Measurements from ENCODE around the gene FNDC11.

Gene FNDC11

DNA sequence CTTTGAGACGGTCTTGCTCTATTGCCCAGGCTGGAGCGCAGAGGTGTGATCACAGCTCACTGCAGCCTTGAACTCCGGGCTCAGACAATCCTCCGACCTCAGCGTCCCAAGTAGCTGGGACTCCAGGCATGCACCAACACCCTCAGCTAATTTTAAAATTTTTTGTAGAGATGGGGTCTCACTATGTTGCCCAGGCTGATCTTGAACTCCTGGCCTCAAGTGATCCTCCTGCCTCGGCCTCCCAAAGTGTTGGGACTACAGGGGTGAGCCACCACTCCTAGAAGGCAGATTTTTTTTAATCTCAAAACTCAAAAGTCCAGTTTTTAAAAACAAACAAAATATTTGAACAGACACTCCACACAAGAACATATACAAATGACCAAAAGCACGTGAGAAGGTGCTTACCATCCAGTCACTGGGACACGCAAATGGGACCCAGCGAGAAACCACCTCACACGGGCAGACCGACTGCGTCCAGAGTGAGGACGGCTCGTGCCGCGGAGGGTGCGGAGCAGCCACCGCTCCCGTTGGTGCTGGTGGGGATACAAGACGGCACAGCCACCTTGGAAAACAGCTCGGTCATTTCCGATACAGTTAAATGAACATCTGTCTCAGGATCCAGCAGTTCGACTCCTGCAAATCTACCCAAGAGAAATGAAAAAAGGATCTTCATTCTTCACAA is 28.6 kb downstream of the FNDC11 start:
- no peak for DNase-seq

DNA sequence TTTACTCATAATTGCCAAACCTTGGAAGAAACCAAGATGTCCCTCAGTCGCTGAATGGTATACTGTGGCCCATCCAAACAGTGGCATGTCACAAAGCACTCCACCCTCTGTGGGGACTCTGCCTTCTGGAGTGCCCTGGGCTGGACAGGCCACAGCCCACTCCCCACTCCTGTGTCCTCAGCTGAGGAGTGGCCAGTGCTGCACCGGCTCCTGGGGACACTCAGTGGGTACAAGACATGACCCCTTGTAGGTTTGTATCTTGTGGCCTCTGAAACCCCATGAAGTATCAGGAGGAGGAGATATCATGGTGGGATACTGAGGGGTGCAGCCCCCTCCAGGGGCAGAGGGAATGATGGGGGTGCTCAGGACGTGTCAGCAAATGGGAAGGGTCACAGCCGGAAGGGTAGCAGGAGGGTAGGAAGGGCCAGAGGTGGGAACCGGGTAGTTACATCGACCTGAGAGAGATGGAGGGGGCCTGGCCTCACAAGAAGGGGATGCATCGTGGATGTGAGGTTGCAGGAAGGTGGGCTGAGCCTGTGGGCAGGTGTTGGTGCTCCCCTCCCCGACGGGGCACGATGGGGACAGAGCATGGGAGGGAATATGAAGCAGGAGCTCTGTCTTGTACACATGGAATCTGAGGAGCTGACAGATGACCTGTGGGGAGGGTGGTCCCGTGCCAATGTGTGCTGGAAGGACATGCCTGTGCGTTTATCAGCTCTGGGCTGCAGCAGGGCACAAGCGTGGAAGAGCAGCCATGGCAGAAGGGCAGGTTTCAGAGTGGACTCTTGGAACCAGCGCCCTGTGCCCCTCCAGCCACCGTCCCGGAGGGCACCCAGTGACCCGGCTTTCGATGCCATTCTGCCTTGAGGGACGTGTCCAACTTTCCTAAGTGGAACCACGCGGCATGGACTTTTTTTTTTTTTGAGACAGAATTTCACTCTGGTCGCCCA is 31.9 kb downstream of the FNDC11 start:
- DNase-seq = no peak

DNA sequence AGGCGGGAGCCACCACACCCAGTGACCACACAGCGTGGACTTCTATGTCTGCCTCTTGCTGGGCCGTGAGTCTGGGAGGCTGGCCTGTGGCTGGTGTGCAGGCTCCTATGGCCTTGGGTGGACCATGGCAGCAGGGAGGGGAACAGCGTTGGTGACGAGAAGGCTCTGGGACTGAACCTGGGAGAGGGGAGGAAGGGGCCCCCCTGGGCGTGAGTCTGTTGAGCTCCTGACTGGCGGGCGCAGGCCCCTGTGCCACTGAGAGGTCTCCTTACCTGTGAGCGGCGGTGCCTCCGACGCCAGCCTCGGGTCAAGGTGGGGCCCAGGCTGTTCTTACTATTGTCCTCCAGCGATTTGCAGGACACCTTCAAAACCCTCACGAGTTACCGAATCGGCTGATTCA is 32.8 kb downstream of the FNDC11 start:
- no peak for DNase-seq

DNA sequence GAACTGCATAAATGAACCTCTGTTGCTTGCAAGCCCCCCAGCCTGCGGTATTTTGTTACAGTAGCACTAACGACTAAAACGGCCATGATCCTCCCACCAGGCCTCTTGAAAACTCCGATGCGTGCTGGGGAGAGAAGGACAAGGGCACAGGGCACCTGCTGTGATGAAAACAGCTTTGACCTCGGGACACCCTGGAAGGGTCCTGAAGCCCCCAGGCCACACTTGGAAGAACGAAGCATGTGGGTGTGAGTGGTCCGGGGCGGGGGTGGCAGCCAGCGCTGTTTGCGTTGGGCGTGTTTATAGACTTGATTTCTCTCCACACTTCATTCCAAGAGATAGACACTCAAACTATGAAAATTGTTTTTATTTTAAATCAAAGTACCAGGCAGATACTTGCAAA is 33.3 kb downstream of the FNDC11 start:
- DNase-seq = no peak

DNA sequence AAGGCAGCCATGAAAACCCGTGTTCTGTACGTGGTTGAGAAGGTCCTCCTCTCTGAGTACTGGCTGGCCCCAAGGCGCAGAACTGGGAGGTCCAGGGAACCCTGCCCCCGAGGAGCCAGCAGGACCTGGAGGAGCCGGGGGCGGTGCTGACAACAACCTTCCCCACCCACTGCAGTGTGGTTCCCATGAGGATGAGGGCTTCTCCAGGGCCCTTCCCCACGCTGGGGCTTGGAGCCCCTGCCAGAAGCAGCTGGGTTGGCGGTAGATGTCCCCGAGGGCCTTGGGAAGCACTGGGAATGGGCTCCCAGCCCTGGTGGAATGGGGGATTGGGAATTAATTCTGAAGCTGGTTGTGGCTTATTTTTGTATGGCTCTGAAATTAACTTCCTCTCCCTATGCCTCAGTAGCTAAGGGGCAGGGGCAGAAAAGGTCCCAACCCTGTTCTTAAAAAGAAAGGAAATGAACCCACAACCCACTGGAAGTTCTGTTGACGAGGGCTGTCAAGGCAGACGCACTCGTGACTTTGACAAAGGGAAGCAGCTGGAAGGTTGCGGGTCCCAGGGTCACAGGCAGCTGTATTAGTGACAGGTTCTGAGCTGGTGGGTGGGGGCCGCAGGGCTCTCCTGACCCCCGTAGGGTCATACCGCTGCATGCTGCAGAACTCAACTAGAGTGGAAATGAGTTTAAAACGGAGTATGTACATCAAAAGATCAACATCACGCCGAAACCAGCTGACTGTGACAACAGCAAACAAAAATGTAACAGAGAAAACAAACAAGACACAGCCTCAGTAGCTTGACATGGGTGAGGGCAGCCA is 34.0 kb downstream of the FNDC11 start:
- no peak for DNase-seq

DNA sequence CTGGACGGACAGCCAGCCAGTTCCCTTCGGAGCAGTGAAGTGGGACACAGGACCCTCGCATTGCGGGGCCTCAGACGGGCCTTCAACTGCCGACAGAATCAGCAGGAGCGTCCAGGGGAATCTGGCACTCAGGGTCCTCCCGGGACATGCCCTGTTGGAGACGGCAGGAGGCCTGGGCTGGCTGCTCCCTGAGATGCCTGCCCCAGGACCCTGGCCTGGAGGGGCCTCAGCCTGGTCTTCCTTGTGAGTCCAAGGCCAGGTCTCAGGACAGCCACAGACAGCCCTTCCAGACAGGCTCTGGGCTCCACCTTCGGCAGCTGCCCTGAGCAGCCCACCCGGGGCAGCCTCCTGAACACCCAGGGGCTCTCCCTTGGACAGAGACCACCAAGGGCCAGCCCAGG is 34.7 kb downstream of the FNDC11 start:
- no peak for DNase-seq

DNA sequence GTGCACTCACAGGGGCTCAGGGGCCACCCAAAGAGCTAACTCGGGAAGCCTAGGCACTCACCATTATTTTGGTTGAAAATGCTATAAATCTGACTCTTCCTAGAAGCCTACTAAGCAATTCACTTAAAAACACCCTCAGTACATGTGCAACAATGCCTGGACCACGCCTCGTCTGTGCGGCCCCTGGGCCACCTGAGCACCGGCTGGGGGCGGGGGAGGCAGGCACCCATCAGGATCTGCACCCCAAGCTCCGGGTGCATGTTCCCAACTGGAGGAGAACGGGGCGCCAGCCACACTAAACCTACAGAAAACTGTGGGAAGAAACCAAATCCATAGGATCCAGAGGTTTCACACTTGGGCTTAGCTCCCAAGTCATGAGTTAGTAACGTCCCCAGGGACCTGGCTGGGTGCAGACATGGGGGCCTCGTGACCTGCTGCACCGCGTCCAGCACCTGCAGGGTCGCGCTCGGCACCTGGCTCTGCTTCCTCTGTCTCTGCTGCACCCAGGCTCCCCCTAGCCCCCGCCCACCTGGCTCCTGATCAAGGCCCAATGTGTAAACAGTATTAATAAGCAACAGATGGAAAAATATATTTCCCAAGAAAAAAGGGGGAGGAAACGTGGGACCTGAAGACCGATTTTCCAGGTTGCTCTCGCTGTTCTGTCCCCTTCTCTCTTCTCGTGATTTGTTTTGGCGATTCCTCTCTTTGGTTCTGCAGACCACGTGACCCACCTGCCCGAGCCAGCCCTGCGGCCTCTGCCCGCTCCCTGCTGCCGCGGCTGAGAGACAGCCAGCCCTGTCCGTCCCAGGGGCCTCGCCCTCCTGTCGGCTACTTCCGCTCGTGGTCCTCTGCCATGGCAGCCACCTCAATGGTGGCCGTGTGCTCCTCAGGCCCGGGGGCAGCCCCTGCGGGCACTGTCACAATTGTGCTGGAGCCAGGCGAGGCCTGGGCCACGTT is 35.6 kb downstream of the FNDC11 start:
- no peak for DNase-seq

DNA sequence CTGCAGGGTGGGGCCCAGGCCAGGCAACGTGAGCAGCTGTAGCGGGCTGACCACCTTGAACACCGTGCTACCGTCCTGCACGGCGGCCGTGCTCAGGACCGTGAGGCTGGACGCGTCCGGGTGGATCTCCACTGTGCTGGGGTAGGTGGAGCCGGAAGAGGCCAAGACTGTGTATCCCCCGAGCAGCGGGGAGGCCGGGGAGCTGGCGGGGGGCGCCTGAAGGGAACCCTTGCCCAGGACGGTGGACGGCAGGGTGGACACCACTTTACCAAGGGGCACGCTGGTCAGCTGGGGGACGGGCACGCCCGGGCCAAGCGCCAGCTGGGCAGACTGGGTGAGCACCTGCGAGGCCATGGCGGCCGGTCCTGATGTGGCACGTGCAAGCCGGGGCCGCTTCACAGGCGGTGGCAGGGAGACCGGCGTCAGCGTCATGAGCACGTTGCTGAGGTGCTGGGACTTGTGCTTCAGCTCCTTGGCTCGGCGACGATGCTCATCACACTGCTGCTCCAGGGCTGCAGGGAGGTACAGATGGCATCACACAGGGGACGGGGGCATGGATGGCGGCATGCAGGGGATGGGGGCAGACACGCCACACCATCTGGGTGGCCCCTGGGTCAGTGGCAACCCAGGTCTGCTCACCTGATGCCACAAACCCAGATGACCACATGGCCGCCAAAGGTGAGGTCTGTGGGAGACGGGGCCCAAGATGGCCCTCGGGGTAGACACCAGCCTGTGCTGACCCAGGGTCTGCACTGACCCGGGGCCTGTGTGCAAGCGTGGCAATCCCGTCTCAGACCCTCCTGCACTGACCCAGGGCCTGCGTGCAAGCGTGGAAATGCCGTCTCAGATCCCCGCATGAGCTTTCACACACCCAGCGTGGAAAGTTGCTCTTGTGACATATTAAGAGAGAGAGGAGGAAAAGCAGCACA is 36.5 kb downstream of the FNDC11 start:
- DNase-seq = no peak

DNA sequence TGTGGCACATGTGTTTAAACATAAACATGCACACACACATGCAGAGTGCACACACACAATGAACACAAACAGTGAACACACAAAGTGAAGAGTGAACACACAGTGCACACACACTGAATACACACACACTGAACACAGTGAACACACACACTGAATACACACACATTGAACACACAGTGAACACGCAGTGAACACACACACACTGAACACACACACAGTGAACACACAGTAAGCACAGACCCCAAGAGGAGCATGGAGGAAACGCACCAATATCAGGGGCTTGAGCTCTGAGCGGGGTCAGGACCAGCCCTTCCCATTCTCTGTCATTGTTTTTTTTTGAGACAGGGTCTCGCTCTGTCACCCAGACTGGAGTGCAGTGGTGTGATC is 37.2 kb downstream of the FNDC11 start:
- DNase-seq = no peak

DNA sequence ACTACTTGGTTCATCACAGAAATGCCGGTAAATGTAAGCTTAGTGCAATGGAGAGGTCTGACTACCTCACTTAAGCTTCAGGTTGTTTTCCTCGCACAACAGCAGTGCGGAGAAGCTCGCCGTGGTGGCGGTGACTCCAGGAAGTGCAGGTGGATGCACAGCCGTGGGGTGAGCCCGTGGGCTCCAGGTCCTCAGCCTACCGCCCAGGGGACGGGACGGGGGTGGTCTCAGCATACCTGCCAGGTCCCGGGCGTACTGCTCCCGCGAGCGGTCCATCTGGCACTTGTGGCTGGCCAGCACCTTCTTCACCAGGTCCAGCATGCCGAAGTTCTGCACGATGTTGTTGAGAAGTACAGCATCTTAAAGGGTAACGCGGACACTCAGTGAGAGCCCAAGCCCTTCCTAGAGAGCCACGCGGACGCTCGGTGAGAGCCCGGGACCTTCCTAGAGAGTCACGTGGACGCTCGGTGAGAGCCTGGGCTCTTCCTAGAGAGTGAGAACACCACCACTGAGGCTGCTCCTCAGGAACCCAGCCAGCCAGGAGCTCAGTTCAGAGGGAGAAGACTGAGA is 37.9 kb downstream of the FNDC11 start:
- no peak for DNase-seq

DNA sequence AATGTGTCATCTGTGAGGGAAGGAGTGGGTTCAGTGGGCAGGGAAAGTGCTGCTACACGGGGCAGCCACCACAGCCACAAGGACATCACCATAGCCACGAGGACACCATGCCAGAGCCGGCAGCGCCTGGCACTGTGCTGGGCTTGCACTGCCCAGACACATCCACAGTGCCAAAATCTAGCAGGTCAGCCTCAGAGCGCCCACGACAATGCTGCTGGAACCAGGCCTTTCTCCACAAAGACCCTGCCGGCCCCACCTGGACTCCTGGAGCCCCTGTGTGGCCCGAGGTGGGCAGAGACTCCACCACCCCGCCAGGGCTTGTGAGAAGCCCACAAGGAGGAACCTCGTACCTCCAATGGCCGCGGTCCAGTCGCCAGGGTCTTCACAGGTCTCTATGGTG is 38.7 kb downstream of the FNDC11 start:
- DNase-seq = no peak

DNA sequence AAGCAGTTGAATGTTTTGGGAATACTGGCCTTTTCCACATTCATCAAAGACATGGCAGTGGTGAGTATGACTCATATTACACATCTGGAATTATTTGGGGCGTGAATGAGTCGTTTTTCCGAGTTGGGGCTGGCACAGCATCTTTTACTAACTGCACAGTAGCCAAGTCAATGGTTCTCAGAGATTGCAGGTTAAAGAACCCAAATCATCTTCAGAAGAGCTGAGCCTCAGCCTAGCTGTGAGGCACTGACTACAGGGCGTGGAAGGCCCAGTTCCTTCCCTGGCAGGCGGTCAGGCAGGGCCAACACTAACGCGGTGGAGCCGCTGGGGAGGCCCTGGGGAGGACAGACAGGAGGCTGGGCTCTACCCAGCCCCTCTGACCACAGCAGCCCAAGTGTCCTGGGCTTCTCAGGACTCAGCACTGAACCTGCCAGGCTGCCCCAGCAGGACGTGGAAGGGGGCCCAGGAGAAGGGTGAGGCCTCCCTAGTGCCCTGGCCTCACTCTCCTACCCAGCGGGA is 40.1 kb downstream of the FNDC11 start:
- DNase-seq = no peak

DNA sequence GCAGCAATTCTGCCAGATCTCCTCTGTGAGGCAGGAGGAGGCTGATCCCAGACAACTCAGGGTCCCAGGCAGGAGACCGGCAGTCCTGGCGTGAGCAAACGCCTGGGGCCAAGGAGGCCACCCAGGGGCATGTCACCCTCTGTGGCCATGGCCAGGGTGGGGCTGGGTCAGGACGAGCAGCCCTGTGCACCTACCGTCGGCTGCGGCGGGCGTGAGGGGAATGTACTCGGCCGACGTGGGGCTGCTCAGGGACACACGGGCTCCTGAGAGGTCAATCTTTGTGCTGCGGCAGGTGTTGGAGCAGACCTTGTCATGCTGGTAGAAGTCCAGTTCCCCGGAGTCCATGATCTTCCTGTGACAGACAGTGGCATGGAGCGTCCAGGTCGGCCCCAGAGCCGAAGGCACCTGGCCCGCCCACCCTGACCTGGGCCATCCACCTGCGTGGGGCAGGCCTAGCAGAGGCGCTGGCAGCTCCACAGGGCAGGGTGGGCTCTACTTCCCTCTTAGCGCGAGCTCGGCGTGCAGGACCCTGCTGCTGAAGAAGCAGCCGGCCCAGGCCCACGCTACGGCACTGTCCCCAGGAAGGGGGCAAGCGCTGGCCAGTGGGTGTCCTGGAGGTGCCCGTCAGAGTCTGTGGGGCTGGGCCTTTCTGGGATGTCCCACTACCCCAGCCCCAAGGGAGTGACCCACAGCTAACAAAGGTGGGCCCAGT is 41.6 kb downstream of the FNDC11 start:
- DNase-seq = no peak

DNA sequence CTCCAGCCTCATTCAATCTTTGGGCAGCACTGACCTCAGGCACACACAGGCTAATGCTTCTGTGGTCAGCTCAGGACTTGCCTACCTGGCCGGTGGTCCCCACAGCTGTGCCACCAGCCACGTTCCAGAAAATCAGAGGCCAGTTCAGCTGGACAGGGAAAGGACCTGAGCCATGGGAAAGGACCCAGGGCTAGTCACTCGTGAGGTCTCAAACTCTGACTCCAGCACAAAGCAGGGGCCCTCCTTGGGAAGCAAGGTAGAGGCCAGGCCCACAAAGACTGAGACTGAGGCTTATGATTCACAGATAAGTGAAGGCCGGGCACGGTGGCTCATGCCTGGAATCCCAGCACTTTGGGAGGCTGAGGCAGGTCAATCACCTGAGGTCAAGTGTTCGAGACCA is 42.5 kb downstream of the FNDC11 start:
- DNase-seq = no peak

DNA sequence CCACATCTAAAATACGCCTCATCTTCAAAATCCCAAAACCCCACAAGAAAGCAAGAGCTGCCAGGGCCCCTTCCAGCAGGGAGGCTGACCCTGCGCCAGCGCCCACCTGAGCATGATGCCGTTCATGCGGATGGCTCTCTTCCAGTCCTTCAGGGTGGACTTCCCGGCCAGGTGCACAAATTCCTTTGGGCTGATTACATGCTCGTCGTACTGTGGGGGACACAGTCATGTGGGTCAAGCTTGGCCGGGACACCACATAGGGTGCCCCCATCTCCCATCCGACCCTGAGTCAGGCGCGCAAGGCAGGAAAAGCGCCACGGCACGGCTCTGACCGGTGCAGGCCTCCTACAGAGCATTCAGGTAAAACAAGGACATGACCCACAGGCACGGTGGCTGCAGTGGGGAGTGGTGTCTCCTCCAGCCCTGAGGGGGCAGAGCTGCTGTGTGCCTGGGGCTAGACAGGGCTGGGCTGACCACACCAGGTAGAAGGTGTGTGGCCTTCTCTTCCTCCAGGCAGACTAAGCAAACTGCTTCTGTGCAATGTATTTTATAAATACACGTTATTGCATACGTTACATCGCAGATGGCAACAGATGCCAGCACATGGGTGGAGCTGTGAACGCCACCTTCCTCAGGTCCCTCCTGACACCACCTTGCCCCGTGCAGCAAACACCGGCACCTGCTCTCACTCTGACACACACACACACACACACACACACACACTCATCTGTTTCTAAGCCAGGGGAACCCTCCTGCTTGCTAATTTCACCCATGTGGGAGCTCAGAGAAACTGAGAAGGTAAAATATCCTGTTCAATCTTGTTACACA is 43.9 kb downstream of the FNDC11 start:
- no peak for DNase-seq

DNA sequence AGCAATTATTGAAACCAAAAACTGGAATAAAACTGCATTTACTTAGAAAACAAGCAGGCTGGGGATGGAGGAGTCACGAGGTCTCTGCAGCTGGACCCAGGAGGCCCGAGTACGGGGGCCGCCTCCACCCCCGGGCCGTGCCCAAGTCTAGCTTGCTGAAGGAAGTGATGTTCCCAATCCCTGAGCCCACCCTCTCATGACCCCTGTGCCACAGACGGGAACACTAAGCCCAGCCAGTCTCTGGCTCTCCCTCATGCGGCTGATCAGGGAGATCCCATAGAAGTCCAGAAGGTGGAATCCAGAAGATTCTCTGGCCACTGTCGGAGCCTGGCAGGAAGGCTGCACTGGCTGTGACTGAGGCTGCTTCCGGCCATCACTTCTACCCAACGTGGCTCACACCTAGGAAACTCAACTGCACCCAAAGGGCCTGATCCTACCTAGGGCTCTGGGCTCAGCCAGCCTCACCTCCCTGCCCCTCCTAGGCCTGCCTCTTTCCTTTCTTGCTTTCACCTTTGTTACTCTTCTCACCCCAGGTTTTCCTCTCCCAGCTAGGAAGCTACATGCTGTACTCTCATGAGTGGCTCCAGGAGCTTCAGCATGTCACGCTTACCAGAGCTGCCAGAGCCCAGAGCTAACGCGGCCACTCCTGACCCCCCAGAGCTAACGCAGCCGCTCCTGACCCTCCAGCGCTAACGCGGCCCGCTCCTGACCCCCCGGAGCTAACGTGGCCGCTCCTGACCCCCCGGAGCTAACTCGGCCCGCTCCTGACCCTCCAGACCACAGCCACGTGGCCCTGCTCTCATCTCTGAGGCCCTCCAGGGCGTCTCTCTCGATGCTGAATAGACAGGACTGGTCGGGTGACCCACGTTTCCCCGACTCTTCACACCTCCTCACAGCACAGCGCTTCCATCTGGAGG is 44.8 kb downstream of the FNDC11 start:
- DNase-seq = no peak

DNA sequence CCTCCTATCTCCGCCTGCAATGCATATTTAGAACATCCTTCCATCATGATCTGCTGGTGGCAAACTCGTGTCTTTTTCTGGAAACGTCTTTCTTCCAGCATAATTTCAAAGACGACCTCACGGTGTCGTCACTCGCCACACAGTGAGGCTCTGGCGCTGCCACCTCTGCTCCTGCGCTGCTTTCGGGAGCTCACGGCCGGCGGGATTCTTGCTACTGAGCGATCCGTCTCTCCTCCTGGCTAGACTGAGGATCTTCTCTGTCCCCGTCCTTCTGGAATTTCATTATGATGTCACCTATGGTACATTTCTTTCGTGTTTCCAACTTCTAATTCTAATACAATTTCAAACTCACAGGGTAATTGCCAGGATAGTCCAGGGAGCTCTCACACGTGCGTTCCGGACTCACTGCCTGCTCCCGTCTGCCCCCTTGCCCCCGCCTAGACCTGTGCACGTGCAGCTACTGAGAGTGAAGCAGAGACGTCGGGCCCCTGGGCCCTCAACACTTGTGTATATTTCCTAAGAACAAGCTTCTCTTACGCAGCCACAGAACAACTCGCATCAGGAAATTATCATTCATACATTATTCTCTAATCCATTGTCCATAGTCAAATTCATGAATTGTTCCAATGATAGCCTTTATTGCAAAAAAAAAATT is 45.6 kb downstream of the FNDC11 start:
- no peak for DNase-seq

Data from femur (tissue), 1 donor.